ENCODE data around the gene TPM2. TPM values are rescaled to one million over a fixed set of nuclear protein-coding genes. Genes with fewer than 3 reads are reported as not detected.
A peak's percentile ranks its signal among the peaks of the same experiment; 100 is the strongest.

TPM2 gene
- total and polyA plus RNA-seq, 2 donors (not counting 1 experiment from before 2014, with no cell fraction given), result 2.4 to 6.3 TPM

- Mint-ChIP-seq H3K4me3 (peak overlapping the region; percentile 44), H3K27ac (peak overlapping the region; percentile 62), H3K4me1 (peaks cover 45% of the 10 kb centered on the region), H3K9me3 (ENCODE audit: insufficient read depth) (no peaks in the 10 kb centered on the region), H3K27me3 (no peaks in the 10 kb centered on the region)
- Histone ChIP-seq H3K27me3 (replicated peaks in 1 of 4; ENCODE audit: control extremely low read depth in 1 of 4, control insufficient read depth in 3 of 4, insufficient read depth in 4 of 4, low read length in 3 of 4) (no peaks in the 10 kb centered on the region), H3K27ac (ENCODE audit: low read length in 2 of 2) (no peak overlapping the region), H3K4me2 (replicated peaks; ENCODE audit: low read depth, low read length, poor library complexity, severe bottlenecking) (peak overlapping the region; percentile 13), H3K36me3 (replicated peaks in 1 of 2; ENCODE audit: control extremely low read depth in 1 of 2, control insufficient read depth in 1 of 2, extremely low read depth in 1 of 2, insufficient read depth in 2 of 2, low read length in 1 of 2) (no peaks in the 10 kb centered on the region), H3K79me2 (ENCODE audit: control insufficient read depth, insufficient read depth, low read length) (no peaks in the 10 kb centered on the region), H3K4me3 (ENCODE audit: control extremely low read depth in 1 of 5, extremely low read depth in 1 of 5, insufficient read depth in 1 of 5, low read depth in 2 of 5, low read length in 4 of 5) (no peak overlapping the region), H3K4me1 (ENCODE audit: control insufficient read depth in 2 of 2, insufficient read depth in 2 of 2, low read length in 2 of 2) (peaks cover 31 to 39% of the 10 kb centered on the region in 2 donors), H4K20me1 (ENCODE audit: control insufficient read depth, insufficient read depth, low read length, poor library complexity, severe bottlenecking) (no peaks in the 10 kb centered on the region), H3K9ac (ENCODE audit: low read length) (no peak overlapping the region), H2AFZ (ENCODE audit: insufficient read depth, low read depth, low read length, poor library complexity, severe bottlenecking) (no peak overlapping the region), H3K9me3 (ENCODE audit: control extremely low read depth in 1 of 3, control insufficient read depth in 2 of 3, insufficient read depth in 1 of 3, low read length in 2 of 3) (no peaks in the 10 kb centered on the region)
- intact Hi-C loops (cut with micrococcal nuclease), result no loop called here
- WGBS (ENCODE audit: insufficient coverage), result 0% methylated on average over 2 of the region's 5 CpGs
- DNase-seq, result peak; percentile 60
- peak; percentile 31 for ATAC-seq (ENCODE audit: low read depth)
- TF ChIP-seq EZH2 (IDR thresholded peaks at IDR 0.05; ENCODE audit: borderline replicate concordance, insufficient read depth, low read depth, low read length, poor library complexity, severe bottlenecking), result no peak
- no peak for TF ChIP-seq CTCF (IDR thresholded peaks at IDR 0.05)
- POLR2A ChIA-PET, result interaction anchor here (0.7 kb wide), 1 partner anchor 23 kb away, joined by 4 read pairs; no protein-coding TSS in a partner anchor
- CTCF ChIA-PET, result interaction anchor here (0.8 to 15.0 kb wide), 6 partner anchors 8 to 63 kb away, joined by 3 to 268 read pairs (median 72); partner anchors contain the start of genes CD72 and SIT1
Observed at GRCh38 chr9:35666549-35666948, 23.2 kb downstream of the TPM2 start.

GRCh38 chr9:35666045-35666444 lies 23.7 kb downstream of the TPM2 start:
- CTCF ChIA-PET, result interaction anchor here (1.0 to 15.0 kb wide), 8 partner anchors 9 to 66 kb away, joined by 3 to 268 read pairs (median 10); partner anchors contain the start of genes CD72, CREB3, SIT1 and TLN1
- DNase-seq (no peak), ATAC-seq (ENCODE audit: low read depth) (no peak)
- Histone ChIP-seq H2AFZ (ENCODE audit: insufficient read depth, low read depth, low read length, poor library complexity, severe bottlenecking) (no peak overlapping the region), H3K4me2 (replicated peaks; ENCODE audit: low read depth, low read length, poor library complexity, severe bottlenecking) (peak overlapping the region; percentile 13), H3K27ac (ENCODE audit: low read length in 2 of 2) (no peak overlapping the region), H3K9me3 (ENCODE audit: control extremely low read depth in 1 of 3, control insufficient read depth in 2 of 3, insufficient read depth in 1 of 3, low read length in 2 of 3) (no peaks in the 10 kb centered on the region), H3K27me3 (replicated peaks in 1 of 4; ENCODE audit: control extremely low read depth in 1 of 4, control insufficient read depth in 3 of 4, insufficient read depth in 4 of 4, low read length in 3 of 4) (no peaks in the 10 kb centered on the region), H3K4me1 (ENCODE audit: control insufficient read depth in 2 of 2, insufficient read depth in 2 of 2, low read length in 2 of 2) (peaks cover 34 to 44% of the 10 kb centered on the region in 2 donors), H4K20me1 (ENCODE audit: control insufficient read depth, insufficient read depth, low read length, poor library complexity, severe bottlenecking) (no peaks in the 10 kb centered on the region), H3K79me2 (ENCODE audit: control insufficient read depth, insufficient read depth, low read length) (peaks cover under 1% of the 10 kb centered on the region), H3K9ac (ENCODE audit: low read length) (no peak overlapping the region), H3K36me3 (replicated peaks in 1 of 2; ENCODE audit: control extremely low read depth in 1 of 2, control insufficient read depth in 1 of 2, extremely low read depth in 1 of 2, insufficient read depth in 2 of 2, low read length in 1 of 2) (peaks cover 0 to 3% of the 10 kb centered on the region in 2 experiments), H3K4me3 (ENCODE audit: control extremely low read depth in 1 of 5, extremely low read depth in 1 of 5, insufficient read depth in 1 of 5, low read depth in 2 of 5, low read length in 4 of 5) (no peak overlapping the region)
- Mint-ChIP-seq H3K27ac (no peak overlapping the region), H3K9me3 (ENCODE audit: insufficient read depth) (no peaks in the 10 kb centered on the region), H3K4me1 (peaks cover 49% of the 10 kb centered on the region), H3K27me3 (no peaks in the 10 kb centered on the region), H3K4me3 (peak overlapping the region; percentile 54)
- TF ChIP-seq CTCF (IDR thresholded peaks at IDR 0.05), result no peak
- TF ChIP-seq EZH2 (IDR thresholded peaks at IDR 0.05; ENCODE audit: borderline replicate concordance, insufficient read depth, low read depth, low read length, poor library complexity, severe bottlenecking), result no peak
- intact Hi-C loops (cut with micrococcal nuclease), result no loop called here
- POLR2A ChIA-PET, result interaction anchor here (0.7 to 1.8 kb wide), 3 partner anchors 19 to 53 kb away, joined by 4 to 6 read pairs (median 4); no protein-coding TSS in a partner anchor
- no CpG with 5 or more reads among the region's 1 CpG for WGBS (ENCODE audit: insufficient coverage)
